Heart left ventricle (tissue), 16 donors: ENCODE results near the gene C5orf15. TPM values are rescaled to one million over a fixed set of nuclear protein-coding genes. Genes with fewer than 3 reads are reported as not detected.

Experiments
- ATAC-seq, 4 donors: fragments of 200-7000 bp; cut with Tn5 transposase; one replicate each; pipeline ENCODE4 v1.9.1; 2020 to 2022; ENCODE audit warnings: moderate library complexity in 4 of 4, mild to moderate bottlenecking in 3 of 4, moderate number of reproducible peaks in 1 of 4
- DNase-seq, 5 donors: peaks; one replicate each; pipeline ENCODE4 v3.0.0-alpha.2; 2020
- H3K27ac ChIP-seq, 12 donors: fragments of 200-600 bp; sonication (generic) in 4 of 12; one replicate each; pipeline versions ENCODE4 v1.5.0 to v1.8.0; 2016 to 2022; ENCODE audit warnings: mild to moderate bottlenecking in 2 of 12
- H3K27me3 ChIP-seq, 9 donors: fragments of 200-600 bp; sonication (generic) in 2 of 9; one replicate each; pipeline versions ENCODE4 v1.5.1 to v1.8.0; 2016 to 2022; ENCODE audit warnings: mild to moderate bottlenecking in 3 of 9
- H3K36me3 ChIP-seq, 9 donors: fragments of 200-600 bp; sonication (generic) in 2 of 9; one replicate each; pipeline versions ENCODE4 v1.5.0 to v1.8.0; 2018 to 2022; ENCODE audit warnings: mild to moderate bottlenecking in 2 of 9
- H3K4me1 ChIP-seq, 12 donors: fragments of 200-600 bp; sonication (generic) in 4 of 12; one replicate each; pipeline versions ENCODE4 v1.5.0 to v1.8.0; 2016 to 2022; ENCODE audit warnings: mild to moderate bottlenecking in 3 of 12
- H3K4me3 ChIP-seq, 12 donors: fragments of 200-600 bp; sonication (generic) in 4 of 12; one replicate each; pipeline versions ENCODE4 v1.5.0 to v1.8.0; 2017 to 2022; ENCODE audit warnings: mild to moderate bottlenecking in 9 of 12, moderate library complexity in 4 of 12
- H3K9me3 ChIP-seq, 12 donors: fragments of 200-600 bp; sonication (generic) in 4 of 12; one replicate each; pipeline versions ENCODE4 v1.5.0 to v1.8.0; 2016 to 2022; ENCODE audit warnings: mild to moderate bottlenecking in 1 of 12
- POLR2A ChIP-seq, 2 donors: fragments of 450-650 bp; IDR thresholded peaks; one replicate each; pipeline ENCODE4 v1.6.1; 2017; ENCODE audit warnings: antibody characterized with exemption in 2 of 2, mild to moderate bottlenecking in 2 of 2, moderate library complexity in 2 of 2
- WGBS, 4 donors: extraction: QIAGEN DNeasy Blood & Tissue Kit in 2 of 4; methylation state at CpG; one replicate each; pipeline versions ENCODE4 v1.1.5 to v1.1.7; 2013 to 2018; 5-methylcytosine and 5-hydroxymethylcytosine counted together
- intact Hi-C, 10 donors: fragments of 100-400 bp; cut with DNase I; formaldehyde crosslinking; loops; one replicate each; pipeline versions ENCODE4 v1.11.1 to v1.14.2; 2022
- polyA plus RNA-seq, 2 donors: library from polyadenylated mRNA; stranded (reverse); fragments of 200-250 nt; gene quantifications; one replicate each; pipeline ENCODE4 v1.2.3, GENCODE V29; 2013
- total RNA-seq, 9 donors: library from RNA; depleted of rRNA in 2 of 9; stranded (reverse); fragments of >200 nt in 2 of 9; fragmentation: NEBNext Ultra II Directional in 3 of 9; extraction: Animal tissue kit (Norgen Biotek cat#: 25700) in 3 of 9; gene quantifications; one replicate each; pipeline versions ENCODE4 v1.1.0 to v1.2.4, GENCODE V29; 2016 to 2023
- TF ChIP-seq, protein P1 (sequence below), 12 donors: fragments of 200-600 bp; sonication (generic) in 4 of 12; IDR thresholded peaks; one replicate each; pipeline versions ENCODE4 v1.5.0 to v1.8.0; 2018 to 2022; ENCODE audit warnings: antibody characterized with exemption in 12 of 12, mild to moderate bottlenecking in 5 of 12
- donor health status: ischemic (EF 13 %, LVEDD 7.1; RV severe dilation, severe dysfunction).
- donor health status: healthy with polysubstance abuse.
- donor health status: DM: no; HTN: yes; CAD: no.
- donor health status: DM: no; HTN: no; CAD: no.
- donor health status: ischemic (EF 25% LVEDD 6.9; RV normal size, moderate dysfunction).
- donor health status: ischemic (EF 25% LVEDD 5.7; RV mildly dilated, moderate dysfunction).
- donor health status: healthy.
- donor health status: DM: yes; HTN: yes; CAD: no.
- donor health status: ischemic (EF 35%, LVEDD 5.7; RV mildly dilated, moderate dysfunction).
- donor health status: nonischemic (EF 11% LVEDD 7.7; RV severe dilation, severe dysfunction).
- donor health status: DM: yes; HTN: yes; CAD: no.
- donor health status: PGD.
- donor health status: ischemic (EF 29% LVEDD 5.4; RV normal size, mild dysfunction).
- donor health status: nonischemic (EF 23%, LVEDD 6.1; RV moderate dilation, normal function).

C5orf15 gene
- total and polyA plus RNA-seq, 11 donors, result 15.8 to 68.6 (median 35.8) TPM

DNA sequence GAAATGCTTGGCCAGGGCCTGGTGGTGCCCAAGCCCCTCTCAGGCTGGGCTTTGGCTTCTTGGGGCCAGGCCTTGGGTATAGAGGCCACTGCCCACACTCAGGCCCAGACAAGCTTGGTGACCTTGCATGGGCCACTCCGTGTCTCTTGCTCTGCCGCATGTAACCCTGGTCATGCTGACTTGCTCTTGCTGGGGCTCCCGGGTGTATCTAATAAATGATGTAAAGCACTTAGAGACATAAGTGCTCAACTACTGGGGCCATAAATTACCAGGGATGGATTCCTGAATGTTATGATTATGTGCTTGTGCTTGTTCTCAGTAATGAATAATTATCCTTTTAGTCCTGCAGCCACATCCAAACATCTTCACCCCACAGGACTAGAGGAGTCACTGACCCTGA, 54.0 kb downstream of the C5orf15 start:
- 93 to 100% (median 95%) methylated on average over 3 of the region's 3 CpGs for WGBS, 4 donors
- TF ChIP-seq, protein P1, sequence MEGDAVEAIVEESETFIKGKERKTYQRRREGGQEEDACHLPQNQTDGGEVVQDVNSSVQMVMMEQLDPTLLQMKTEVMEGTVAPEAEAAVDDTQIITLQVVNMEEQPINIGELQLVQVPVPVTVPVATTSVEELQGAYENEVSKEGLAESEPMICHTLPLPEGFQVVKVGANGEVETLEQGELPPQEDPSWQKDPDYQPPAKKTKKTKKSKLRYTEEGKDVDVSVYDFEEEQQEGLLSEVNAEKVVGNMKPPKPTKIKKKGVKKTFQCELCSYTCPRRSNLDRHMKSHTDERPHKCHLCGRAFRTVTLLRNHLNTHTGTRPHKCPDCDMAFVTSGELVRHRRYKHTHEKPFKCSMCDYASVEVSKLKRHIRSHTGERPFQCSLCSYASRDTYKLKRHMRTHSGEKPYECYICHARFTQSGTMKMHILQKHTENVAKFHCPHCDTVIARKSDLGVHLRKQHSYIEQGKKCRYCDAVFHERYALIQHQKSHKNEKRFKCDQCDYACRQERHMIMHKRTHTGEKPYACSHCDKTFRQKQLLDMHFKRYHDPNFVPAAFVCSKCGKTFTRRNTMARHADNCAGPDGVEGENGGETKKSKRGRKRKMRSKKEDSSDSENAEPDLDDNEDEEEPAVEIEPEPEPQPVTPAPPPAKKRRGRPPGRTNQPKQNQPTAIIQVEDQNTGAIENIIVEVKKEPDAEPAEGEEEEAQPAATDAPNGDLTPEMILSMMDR (IDR thresholded peaks at IDR 0.05), result no peak
- no peak for TF ChIP-seq POLR2A (IDR thresholded peaks at IDR 0.05)
- ATAC-seq, result no peak
- DNase-seq, result no peak
- Histone ChIP-seq H3K27ac (no peak overlapping the region), H3K9me3 (no peaks in the 10 kb centered on the region), H3K4me3 (no peak overlapping the region), H3K36me3 (no peaks in the 10 kb centered on the region), H3K27me3 (no peaks in the 10 kb centered on the region), H3K4me1 (peaks cover 0 to 18% (median 2%) of the 10 kb centered on the region in 12 donors)
- intact Hi-C loops, result no loop called here

DNA sequence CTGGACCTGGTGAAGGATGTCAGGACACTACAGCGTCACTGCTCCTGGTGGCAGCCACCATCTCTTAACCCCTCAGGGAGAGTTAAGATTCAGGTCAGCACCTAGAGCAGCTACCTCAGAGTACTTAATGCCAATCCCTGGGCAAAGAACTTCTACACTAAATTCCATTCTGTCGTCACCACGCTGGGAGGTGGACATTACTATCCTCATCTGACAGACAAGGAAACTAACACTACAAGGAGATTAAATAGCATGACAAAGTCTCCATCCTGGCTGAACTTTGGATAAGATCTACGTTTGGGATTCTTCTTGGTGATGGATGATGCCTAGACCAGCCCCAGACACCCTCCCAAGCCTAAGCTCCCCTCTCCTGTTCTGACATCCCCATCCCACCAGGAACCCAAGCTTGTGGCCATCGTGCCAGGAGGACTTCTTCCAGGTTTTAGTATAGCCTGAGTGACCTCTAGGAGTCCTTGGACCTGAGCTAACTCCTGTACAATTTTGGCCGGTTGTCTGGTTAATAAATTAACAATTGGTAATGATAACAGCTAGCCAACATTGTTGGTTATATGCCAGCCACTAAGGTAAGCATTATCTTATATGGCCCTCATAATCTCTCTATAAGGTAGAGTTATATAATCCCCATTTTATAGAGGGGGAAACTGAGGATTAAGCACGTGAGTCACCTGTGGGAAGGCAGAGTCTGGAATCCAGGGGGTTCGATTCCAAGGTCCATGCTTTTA, 54.8 kb downstream of the C5orf15 start:
- WGBS, 4 donors, result 80 to 86% (median 82%) methylated on average over 8 of the region's 8 CpGs
- intact Hi-C loops, result no loop called here
- Histone ChIP-seq H3K4me1 (peaks cover 0 to 19% (median 2%) of the 10 kb centered on the region in 12 donors), H3K27me3 (no peaks in the 10 kb centered on the region), H3K4me3 (no peak overlapping the region), H3K27ac (no peak overlapping the region), H3K36me3 (no peaks in the 10 kb centered on the region), H3K9me3 (no peaks in the 10 kb centered on the region)
- no peak for ATAC-seq
- TF ChIP-seq, protein P1 (IDR thresholded peaks at IDR 0.05), result no peak
- no peak for TF ChIP-seq POLR2A (IDR thresholded peaks at IDR 0.05)
- DNase-seq, result no peak

DNA sequence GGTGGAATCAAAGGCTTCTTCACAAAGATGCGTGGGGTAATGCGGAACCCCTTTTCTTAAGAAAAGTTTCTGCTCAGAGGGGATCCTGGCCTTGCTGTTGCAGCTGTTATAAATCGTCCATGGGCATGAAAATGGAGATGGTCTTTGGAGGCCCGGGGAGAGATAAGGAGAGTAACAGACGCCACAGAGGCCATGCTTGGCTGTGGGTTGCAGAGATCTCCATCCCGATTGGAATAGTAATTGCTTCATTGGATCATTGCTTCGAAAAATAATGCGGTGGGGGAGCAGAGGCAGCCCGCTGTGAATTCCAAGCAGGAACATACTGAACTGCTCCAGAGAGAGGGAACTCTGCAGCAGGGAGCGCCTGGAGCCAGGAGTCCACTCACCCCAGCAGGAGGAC, 55.5 kb downstream of the C5orf15 start:
- WGBS, 4 donors, result 79 to 92% (median 84%) methylated on average over 10 of the region's 10 CpGs
- TF ChIP-seq POLR2A (IDR thresholded peaks at IDR 0.05), result no peak
- TF ChIP-seq, protein P1 (IDR thresholded peaks at IDR 0.05), result no peak
- Histone ChIP-seq H3K9me3 (no peaks in the 10 kb centered on the region), H3K4me1 (peaks cover 0 to 19% (median 2%) of the 10 kb centered on the region in 12 donors), H3K27ac (no peak overlapping the region), H3K27me3 (no peaks in the 10 kb centered on the region), H3K4me3 (no peak overlapping the region), H3K36me3 (no peaks in the 10 kb centered on the region)
- DNase-seq, result no peak
- no peak for ATAC-seq
- intact Hi-C loops, result no loop called here

DNA sequence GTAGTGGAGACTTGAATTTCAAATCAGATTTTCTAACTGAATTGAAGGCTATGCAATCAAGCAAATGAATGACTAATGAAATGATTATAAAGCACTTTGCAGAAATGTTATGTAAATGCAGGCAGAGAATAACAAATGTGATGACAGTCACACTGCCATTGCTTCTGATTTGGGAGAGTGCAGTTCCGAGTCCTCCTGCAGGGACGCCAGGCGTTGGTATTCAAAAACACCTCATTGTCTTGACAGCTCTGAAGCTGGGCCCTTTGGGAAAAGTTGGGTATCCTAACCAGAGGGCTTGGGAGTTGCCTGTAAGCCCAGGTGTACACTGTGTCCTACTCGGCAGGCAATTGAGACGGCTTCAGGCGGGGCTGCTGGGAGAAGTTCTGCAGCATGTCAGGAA, 57.9 kb downstream of the C5orf15 start:
- TF ChIP-seq, protein P1 (IDR thresholded peaks at IDR 0.05), result peak in 6 of 12 donors; percentile 8 to 43 (median 12)
- no peak for TF ChIP-seq POLR2A (IDR thresholded peaks at IDR 0.05)
- Histone ChIP-seq H3K27me3 (no peaks in the 10 kb centered on the region), H3K9me3 (no peaks in the 10 kb centered on the region), H3K4me3 (no peak overlapping the region), H3K27ac (no peak overlapping the region), H3K36me3 (no peaks in the 10 kb centered on the region), H3K4me1 (peaks cover 0 to 27% (median 4%) of the 10 kb centered on the region in 12 donors)
- peak; percentile 81 to 89 (median 82) for ATAC-seq
- 36 to 46% (median 39%) methylated on average over 6 of the region's 6 CpGs for WGBS, 4 donors
- DNase-seq, result peak in 3 of 5 donors; percentile 16 to 54 (median 45)
- intact Hi-C loops, result no loop called here
